ENCODE data around the gene TTC4. TPM values are rescaled to one million over a fixed set of nuclear protein-coding genes. Genes with fewer than 3 reads are reported as not detected.

The TTC4 gene
- polyA plus RNA-seq, 1 of the 3 experiments (the other 2 are of a cell fraction) = 17.9 TPM

DNA sequence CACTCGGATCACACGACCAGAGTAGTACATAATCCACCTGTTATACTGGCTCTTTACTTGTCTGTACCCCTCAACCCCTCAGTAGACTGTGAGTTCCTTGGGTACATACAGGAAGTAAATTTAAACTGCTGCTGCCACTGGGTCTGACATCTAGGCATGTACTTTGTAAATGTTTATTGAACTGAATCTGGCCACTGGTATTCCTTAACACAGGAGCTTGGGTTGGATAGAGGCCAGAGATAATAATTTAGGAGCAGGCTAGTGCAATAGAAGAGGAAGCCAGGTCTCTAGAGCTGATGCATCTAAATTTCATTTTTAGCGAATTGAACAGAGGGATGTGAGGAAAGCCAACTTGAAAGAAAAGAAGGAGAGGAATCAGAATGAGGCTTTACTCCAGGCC is 12.4 kb downstream of the TTC4 start (continued):
- TF ChIP-seq TAF1 (IDR thresholded peaks at IDR 0.05; ENCODE audit: borderline replicate concordance, low read depth, low read length) (no peak), TCF12 (IDR thresholded peaks at IDR 0.05) (no peak), GATA2 (CRISPR knock-in tag; IDR thresholded peaks at IDR 0.05) (no peak)
- TF ChIP-seq, protein P1, sequence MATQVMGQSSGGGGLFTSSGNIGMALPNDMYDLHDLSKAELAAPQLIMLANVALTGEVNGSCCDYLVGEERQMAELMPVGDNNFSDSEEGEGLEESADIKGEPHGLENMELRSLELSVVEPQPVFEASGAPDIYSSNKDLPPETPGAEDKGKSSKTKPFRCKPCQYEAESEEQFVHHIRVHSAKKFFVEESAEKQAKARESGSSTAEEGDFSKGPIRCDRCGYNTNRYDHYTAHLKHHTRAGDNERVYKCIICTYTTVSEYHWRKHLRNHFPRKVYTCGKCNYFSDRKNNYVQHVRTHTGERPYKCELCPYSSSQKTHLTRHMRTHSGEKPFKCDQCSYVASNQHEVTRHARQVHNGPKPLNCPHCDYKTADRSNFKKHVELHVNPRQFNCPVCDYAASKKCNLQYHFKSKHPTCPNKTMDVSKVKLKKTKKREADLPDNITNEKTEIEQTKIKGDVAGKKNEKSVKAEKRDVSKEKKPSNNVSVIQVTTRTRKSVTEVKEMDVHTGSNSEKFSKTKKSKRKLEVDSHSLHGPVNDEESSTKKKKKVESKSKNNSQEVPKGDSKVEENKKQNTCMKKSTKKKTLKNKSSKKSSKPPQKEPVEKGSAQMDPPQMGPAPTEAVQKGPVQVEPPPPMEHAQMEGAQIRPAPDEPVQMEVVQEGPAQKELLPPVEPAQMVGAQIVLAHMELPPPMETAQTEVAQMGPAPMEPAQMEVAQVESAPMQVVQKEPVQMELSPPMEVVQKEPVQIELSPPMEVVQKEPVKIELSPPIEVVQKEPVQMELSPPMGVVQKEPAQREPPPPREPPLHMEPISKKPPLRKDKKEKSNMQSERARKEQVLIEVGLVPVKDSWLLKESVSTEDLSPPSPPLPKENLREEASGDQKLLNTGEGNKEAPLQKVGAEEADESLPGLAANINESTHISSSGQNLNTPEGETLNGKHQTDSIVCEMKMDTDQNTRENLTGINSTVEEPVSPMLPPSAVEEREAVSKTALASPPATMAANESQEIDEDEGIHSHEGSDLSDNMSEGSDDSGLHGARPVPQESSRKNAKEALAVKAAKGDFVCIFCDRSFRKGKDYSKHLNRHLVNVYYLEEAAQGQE (IDR thresholded peaks at IDR 0.05; ENCODE audit: low read depth, low read length) = no peak
- TF ChIP-seq, protein P2, sequence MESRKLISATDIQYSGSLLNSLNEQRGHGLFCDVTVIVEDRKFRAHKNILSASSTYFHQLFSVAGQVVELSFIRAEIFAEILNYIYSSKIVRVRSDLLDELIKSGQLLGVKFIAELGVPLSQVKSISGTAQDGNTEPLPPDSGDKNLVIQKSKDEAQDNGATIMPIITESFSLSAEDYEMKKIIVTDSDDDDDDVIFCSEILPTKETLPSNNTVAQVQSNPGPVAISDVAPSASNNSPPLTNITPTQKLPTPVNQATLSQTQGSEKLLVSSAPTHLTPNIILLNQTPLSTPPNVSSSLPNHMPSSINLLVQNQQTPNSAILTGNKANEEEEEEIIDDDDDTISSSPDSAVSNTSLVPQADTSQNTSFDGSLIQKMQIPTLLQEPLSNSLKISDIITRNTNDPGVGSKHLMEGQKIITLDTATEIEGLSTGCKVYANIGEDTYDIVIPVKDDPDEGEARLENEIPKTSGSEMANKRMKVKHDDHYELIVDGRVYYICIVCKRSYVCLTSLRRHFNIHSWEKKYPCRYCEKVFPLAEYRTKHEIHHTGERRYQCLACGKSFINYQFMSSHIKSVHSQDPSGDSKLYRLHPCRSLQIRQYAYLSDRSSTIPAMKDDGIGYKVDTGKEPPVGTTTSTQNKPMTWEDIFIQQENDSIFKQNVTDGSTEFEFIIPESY (IDR thresholded peaks at IDR 0.05; ENCODE audit: borderline replicate concordance, low read depth) = no peak

DNA sequence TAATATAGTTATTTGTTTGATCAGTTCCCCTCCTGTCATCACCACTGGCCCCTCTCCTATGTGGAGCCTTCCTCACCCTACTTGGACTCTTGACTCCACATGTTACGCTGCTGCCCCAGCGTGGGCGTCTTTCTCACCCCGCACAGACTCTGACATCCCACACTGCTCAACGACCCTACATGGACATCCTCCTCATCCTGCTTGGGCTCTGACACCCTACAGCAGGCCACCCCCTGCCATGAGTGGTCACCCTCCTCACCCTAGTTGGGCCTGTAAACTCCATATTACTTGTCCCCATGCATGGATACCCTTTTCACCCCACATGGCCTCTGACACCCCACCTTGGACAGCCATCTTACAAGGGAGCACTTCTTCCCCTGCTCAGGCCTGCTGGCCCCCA is 21.0 kb downstream of the TTC4 start:
- Histone ChIP-seq H3K9ac (no peak overlapping the region), H3K4me3 (ENCODE audit: low read depth in 2 of 2, low read length in 1 of 2) (no peak overlapping the region), H3K9me2 (no peaks in the 10 kb centered on the region), H3K79me2 (ENCODE audit: insufficient read depth) (no peaks in the 10 kb centered on the region), H3K27ac (ENCODE audit: low read depth in 2 of 2, low read length in 1 of 2) (no peak overlapping the region), H3K27me3 (ENCODE audit: insufficient read depth) (no peaks in the 10 kb centered on the region), H4K20me1 (ENCODE audit: insufficient read depth) (no peaks in the 10 kb centered on the region), H3F3A (replicated peaks; ENCODE audit: insufficient read depth) (peaks cover 4% of the 10 kb centered on the region), H3K9me3 (no peaks in the 10 kb centered on the region), H3K36me3 (replicated peaks in 1 of 2; ENCODE audit: control insufficient read depth in 1 of 2, insufficient read depth in 2 of 2, low read length in 1 of 2) (peaks cover 39 to 48% of the 10 kb centered on the region in 2 experiments), H3K4me1 (ENCODE audit: control insufficient read depth in 1 of 2, insufficient read depth in 2 of 2, low read depth in 1 of 2, low read length in 1 of 2) (no peaks in the 10 kb centered on the region), H3K4me2 (no peak overlapping the region), H2AFZ (ENCODE audit: low read depth) (no peak overlapping the region)
- WGBS (ENCODE audit: low lambda C conversion rate) = 87% methylated on average over 5 of the region's 5 CpGs
- ChIA-PET POLR2A (no interaction called here), CTCF (no interaction called here)
- DNase-seq = no peak
- TF ChIP-seq RXRA (IDR thresholded peaks at IDR 0.05; ENCODE audit: borderline replicate concordance, low read depth) = no peak
- TF ChIP-seq TEAD4 (IDR thresholded peaks at IDR 0.05; ENCODE audit: borderline replicate concordance, insufficient read depth) = no peak
- no peak for TF ChIP-seq JUND (IDR thresholded peaks at IDR 0.05)
- no peak for TF ChIP-seq GATA2 (CRISPR knock-in tag; IDR thresholded peaks at IDR 0.05)
- TF ChIP-seq GABPA (IDR thresholded peaks at IDR 0.05; ENCODE audit: low read depth) = no peak

DNA sequence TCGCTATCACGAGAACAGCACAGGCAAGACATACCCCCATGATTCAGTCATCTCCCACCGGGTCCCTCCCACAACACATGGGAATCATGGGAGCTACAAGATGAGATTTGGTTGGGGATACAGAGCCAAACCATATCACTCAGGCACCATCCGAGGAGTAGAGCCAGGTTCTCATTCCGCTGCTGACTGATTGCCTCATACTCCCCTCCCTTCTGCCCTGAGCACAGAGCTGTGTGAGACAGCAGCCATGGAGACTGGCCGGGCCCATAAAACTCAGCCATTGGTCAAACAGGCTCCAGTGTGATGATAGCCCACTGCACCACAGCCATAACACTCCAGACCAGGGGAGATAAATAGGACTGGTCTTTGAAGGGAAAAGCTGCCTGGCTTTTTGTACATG is 22.6 kb downstream of the TTC4 start:
- Histone ChIP-seq H3K4me2 (no peak overlapping the region), H4K20me1 (ENCODE audit: insufficient read depth) (no peaks in the 10 kb centered on the region), H3K27me3 (ENCODE audit: insufficient read depth) (no peaks in the 10 kb centered on the region), H3K27ac (ENCODE audit: low read depth in 2 of 2, low read length in 1 of 2) (no peak overlapping the region), H3K79me2 (ENCODE audit: insufficient read depth) (no peaks in the 10 kb centered on the region), H3K36me3 (replicated peaks in 1 of 2; ENCODE audit: control insufficient read depth in 1 of 2, insufficient read depth in 2 of 2, low read length in 1 of 2) (peaks cover 39 to 53% of the 10 kb centered on the region in 2 experiments), H3K4me3 (ENCODE audit: low read depth in 2 of 2, low read length in 1 of 2) (no peak overlapping the region), H3K9me2 (no peaks in the 10 kb centered on the region), H2AFZ (ENCODE audit: low read depth) (no peak overlapping the region), H3K4me1 (ENCODE audit: control insufficient read depth in 1 of 2, insufficient read depth in 2 of 2, low read depth in 1 of 2, low read length in 1 of 2) (no peaks in the 10 kb centered on the region), H3F3A (replicated peaks; ENCODE audit: insufficient read depth) (peaks cover 4% of the 10 kb centered on the region), H3K9me3 (no peaks in the 10 kb centered on the region), H3K9ac (no peak overlapping the region)
- TF ChIP-seq RXRA (IDR thresholded peaks at IDR 0.05; ENCODE audit: borderline replicate concordance, low read depth) (no peak), MEF2A (IDR thresholded peaks at IDR 0.05; ENCODE audit: borderline replicate concordance, low read depth) (no peak), NRF1 (IDR thresholded peaks at IDR 0.05; ENCODE audit: low read depth, low read length) (no peak), CHD2 (IDR thresholded peaks at IDR 0.05; ENCODE audit: low read length, partially characterized antibody) (no peak), TEAD4 (IDR thresholded peaks at IDR 0.05; ENCODE audit: borderline replicate concordance, insufficient read depth) (no peak), TCF12 (IDR thresholded peaks at IDR 0.05) (no peak)
- TF ChIP-seq, protein P3, sequence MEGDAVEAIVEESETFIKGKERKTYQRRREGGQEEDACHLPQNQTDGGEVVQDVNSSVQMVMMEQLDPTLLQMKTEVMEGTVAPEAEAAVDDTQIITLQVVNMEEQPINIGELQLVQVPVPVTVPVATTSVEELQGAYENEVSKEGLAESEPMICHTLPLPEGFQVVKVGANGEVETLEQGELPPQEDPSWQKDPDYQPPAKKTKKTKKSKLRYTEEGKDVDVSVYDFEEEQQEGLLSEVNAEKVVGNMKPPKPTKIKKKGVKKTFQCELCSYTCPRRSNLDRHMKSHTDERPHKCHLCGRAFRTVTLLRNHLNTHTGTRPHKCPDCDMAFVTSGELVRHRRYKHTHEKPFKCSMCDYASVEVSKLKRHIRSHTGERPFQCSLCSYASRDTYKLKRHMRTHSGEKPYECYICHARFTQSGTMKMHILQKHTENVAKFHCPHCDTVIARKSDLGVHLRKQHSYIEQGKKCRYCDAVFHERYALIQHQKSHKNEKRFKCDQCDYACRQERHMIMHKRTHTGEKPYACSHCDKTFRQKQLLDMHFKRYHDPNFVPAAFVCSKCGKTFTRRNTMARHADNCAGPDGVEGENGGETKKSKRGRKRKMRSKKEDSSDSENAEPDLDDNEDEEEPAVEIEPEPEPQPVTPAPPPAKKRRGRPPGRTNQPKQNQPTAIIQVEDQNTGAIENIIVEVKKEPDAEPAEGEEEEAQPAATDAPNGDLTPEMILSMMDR (IDR thresholded peaks at IDR 0.05) = no peak
- no peak for DNase-seq
- POLR2A ChIA-PET = no interaction called here
- WGBS (ENCODE audit: low lambda C conversion rate) = 95% methylated on average over 4 of the region's 6 CpGs
- CTCF ChIA-PET = no interaction called here
